Effector memory CD8-positive, alpha-beta T cell (primary cell): Measurements from ENCODE around the gene RNF31.

ENCODE experiments used
- ATAC-seq: fragments of 150-1000 bp; cut with Tn5 transposase; replicated peaks from 2 replicates; pipeline ENCODE4 v1.10.0; 2021; ENCODE audit warnings: mild to moderate bottlenecking, moderate library complexity
- DNase-seq, 3 experiments: peaks; one replicate each; pipeline ENCODE4 v3.0.0; 2021
- H3K27ac Mint-ChIP-seq, 2 donors: one replicate each; pipeline ENCODE4 v1.8.0; 2022; ENCODE audit warnings: mild to moderate bottlenecking in 2 of 2, mixed read lengths in 2 of 2, moderate library complexity in 2 of 2
- H3K27me3 Mint-ChIP-seq, 2 donors: one replicate each; pipeline ENCODE4 v1.8.0; 2022; ENCODE audit warnings: mixed read lengths in 2 of 2
- H3K36me3 Mint-ChIP-seq: one replicate; pipeline ENCODE4 v1.8.0; 2022; ENCODE audit warnings: mild to moderate bottlenecking, moderate library complexity, mixed read lengths; ENCODE audit not compliant: insufficient read depth
- H3K4me1 Mint-ChIP-seq, 2 donors: one replicate each; pipeline ENCODE4 v1.8.0; 2022; ENCODE audit warnings: low read depth in 2 of 2, mixed read lengths in 2 of 2
- H3K4me3 Mint-ChIP-seq, 2 donors: one replicate each; pipeline ENCODE4 v1.8.0; 2022; ENCODE audit warnings: mild to moderate bottlenecking in 2 of 2, mixed read lengths in 2 of 2, moderate library complexity in 2 of 2
- H3K9me3 Mint-ChIP-seq, 2 donors: one replicate each; pipeline ENCODE4 v1.8.0; 2022; ENCODE audit warnings: mixed read lengths in 2 of 2

Gene RNF31

DNA sequence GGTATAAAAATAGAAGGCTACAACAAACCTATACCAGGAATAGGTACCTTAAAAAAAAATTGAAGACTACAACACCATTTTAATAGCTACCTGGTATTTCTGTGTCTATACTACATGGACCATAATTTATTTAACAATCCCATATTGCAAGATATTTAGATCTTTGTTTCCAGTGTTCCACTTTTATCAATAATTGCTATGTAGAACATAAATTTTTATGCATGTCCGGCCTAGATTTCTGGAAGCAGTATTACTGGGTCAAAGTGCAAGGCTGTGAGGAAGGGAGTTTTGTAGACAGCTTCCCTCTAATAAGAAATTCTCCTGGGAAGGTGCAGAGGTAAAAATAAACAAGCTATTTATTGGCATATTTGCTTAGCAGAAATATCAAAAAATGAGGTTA is 36.8 kb upstream of the RNF31 start:
- peaks cover 14 to 16% of the 10 kb centered on the region in 2 donors for H3K4me1 Mint-ChIP-seq

GRCh38 chr14:24113379-24113800 is 33.9 kb upstream of the RNF31 start:
- Mint-ChIP-seq H3K36me3 (peaks cover 45% of the 10 kb centered on the region), H3K4me3 (peak overlapping the region; percentile 94 to 99), H3K9me3 (no peaks in the 10 kb centered on the region), H3K4me1 (peaks cover 26 to 27% of the 10 kb centered on the region in 2 donors), H3K27me3 (no peaks in the 10 kb centered on the region), H3K27ac (peak overlapping the region; percentile 99)
- no peak for ATAC-seq
- DNase-seq = no peak

More for the DNA sequence above, 36.8 kb upstream of the RNF31 start:
- H3K4me3 Mint-ChIP-seq = no peak overlapping the region
- no peak for DNase-seq
- H3K27me3 Mint-ChIP-seq = no peaks in the 10 kb centered on the region
- ATAC-seq = no peak
- H3K36me3 Mint-ChIP-seq = peaks cover 20% of the 10 kb centered on the region
- no peak overlapping the region for H3K27ac Mint-ChIP-seq
- no peaks in the 10 kb centered on the region for H3K9me3 Mint-ChIP-seq

- Mint-ChIP-seq H3K27me3 (no peaks in the 10 kb centered on the region), H3K36me3 (peaks cover 51% of the 10 kb centered on the region), H3K4me3 (peak overlapping the region; percentile 94 to 99), H3K4me1 (peaks cover 21 to 23% of the 10 kb centered on the region in 2 donors), H3K9me3 (no peaks in the 10 kb centered on the region), H3K27ac (peak overlapping the region; percentile 99)
- DNase-seq (peak in 2 of 3 experiments; percentile 70 to 73), ATAC-seq (peak; percentile 31)
Observed at GRCh38 chr14:24113801-24114531, 33.3 kb upstream of the RNF31 start.

GRCh38 chr14:24114532-24115421 is 32.5 kb upstream of the RNF31 start, which contains the start of the genes DCAF11 and NRL:
DCAF11 (plus strand) TSS chr14:24114777; CDS start chr14:24115595, 818 bp downstream.
NRL (minus strand) TSS chr14:24114949; CDS start chr14:24082848, 32,101 bp downstream.
- Mint-ChIP-seq H3K36me3 (peaks cover 59% of the 10 kb centered on the region), H3K4me3 (peak within 1 kb of the TSS; percentile 94 to 99), H3K4me1 (peaks cover 19 to 22% of the 10 kb centered on the region in 2 donors), H3K27ac (peak within 1 kb of the TSS; percentile 99), H3K9me3 (no peaks in the 10 kb centered on the region), H3K27me3 (no peaks in the 10 kb centered on the region)
- peak; percentile 82 for ATAC-seq
- peak; percentile 98 for DNase-seq

- Mint-ChIP-seq H3K4me3 (peak overlapping the region; percentile 94 to 99), H3K9me3 (no peaks in the 10 kb centered on the region), H3K27me3 (no peaks in the 10 kb centered on the region), H3K27ac (peak overlapping the region; percentile 99), H3K36me3 (peaks cover 65% of the 10 kb centered on the region), H3K4me1 (peaks cover 19 to 22% of the 10 kb centered on the region in 2 donors)
- ATAC-seq (no peak), DNase-seq (no peak)
Observed at GRCh38 chr14:24115422-24116127, 31.7 kb upstream of the RNF31 start.

DNA sequence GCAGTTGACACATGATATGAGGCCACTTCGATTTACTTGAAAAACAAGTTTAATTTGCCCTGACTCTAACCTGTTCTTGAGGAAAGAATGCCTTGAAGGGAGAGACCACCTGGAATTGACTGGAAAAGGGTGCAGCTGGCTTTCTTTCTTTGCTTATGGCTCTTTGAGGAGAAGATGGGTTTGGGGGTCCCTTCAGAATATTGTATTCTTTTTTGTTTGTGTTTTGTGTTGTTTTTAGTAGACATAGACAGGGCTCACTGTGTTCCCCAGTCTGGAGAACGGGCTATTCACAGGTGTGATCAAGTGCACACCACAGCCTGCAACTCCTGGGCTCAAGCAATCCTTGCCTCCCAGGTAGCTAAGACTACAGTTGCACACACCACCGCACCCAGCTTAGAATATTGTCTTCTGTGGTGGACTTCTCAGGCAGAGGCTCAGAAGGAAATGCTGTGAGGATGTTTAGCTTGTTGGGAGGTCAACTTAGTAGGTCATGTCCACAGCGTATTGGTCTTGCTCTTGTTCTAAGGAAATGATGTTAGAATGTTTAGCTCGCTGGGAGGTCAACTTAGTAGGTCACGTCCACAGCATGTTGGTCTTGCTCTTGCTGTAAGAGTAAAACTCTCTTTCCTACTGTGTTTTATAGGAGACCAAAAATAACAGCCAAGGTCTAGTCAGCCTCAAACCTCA is 31.0 kb upstream of the RNF31 start:
- peak overlapping the region; percentile 94 to 99 for H3K4me3 Mint-ChIP-seq
- peak overlapping the region; percentile 99 for H3K27ac Mint-ChIP-seq
- H3K9me3 Mint-ChIP-seq = no peaks in the 10 kb centered on the region
- no peaks in the 10 kb centered on the region for H3K27me3 Mint-ChIP-seq
- H3K36me3 Mint-ChIP-seq = peaks cover 72% of the 10 kb centered on the region
- DNase-seq (no peak), ATAC-seq (no peak)
- peaks cover 19 to 22% of the 10 kb centered on the region in 2 donors for H3K4me1 Mint-ChIP-seq

DNA sequence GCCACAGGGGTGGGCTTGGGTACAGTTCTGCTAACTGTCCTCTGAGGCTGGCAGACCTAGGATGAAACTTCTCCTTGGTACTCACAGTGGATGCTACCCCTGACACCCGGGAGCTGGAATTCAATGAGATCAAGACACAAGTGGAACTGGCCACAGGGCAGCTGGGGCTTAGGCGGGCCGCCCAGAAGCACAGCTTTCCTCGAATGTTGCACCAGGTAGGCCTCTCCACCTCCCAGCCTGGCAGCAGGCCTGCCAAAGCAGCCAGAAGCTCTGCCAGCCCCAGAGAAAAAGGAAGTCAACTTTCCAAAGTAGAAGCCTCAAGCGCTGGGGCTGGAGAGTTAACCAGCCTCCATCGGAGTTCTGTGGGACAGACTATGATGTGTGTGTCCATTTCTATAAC is 30.1 kb upstream of the RNF31 start:
- Mint-ChIP-seq H3K36me3 (peaks cover 81% of the 10 kb centered on the region), H3K4me3 (peak overlapping the region in 1 of 2 donors; percentile 1), H3K27me3 (no peaks in the 10 kb centered on the region), H3K9me3 (no peaks in the 10 kb centered on the region), H3K4me1 (peaks cover 19 to 22% of the 10 kb centered on the region in 2 donors), H3K27ac (no peak overlapping the region)
- ATAC-seq (no peak), DNase-seq (no peak)

DNA sequence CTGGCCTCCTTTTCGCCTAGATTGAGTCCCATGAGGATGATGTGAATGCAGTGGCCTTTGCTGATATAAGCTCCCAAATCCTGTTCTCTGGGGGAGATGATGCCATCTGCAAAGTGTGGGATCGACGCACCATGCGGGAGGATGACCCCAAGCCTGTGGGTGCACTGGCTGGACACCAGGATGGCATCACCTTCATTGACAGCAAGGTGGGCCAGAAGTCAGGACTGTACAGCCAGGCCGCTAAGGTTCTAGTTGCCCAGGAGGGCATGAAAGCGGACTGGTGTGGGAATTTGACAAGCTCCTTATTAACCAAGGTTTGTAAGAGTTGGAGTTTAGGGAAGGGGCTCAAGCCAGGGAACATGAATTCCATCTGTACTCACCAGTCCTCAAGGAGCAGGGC is 27.6 kb upstream of the RNF31 start:
- Mint-ChIP-seq H3K4me3 (no peak overlapping the region), H3K9me3 (no peaks in the 10 kb centered on the region), H3K27ac (peak overlapping the region in 1 of 2 donors; percentile 58), H3K4me1 (peaks cover 19 to 22% of the 10 kb centered on the region in 2 donors), H3K36me3 (peaks cover 91% of the 10 kb centered on the region), H3K27me3 (no peaks in the 10 kb centered on the region)
- ATAC-seq (no peak), DNase-seq (no peak)

DNA sequence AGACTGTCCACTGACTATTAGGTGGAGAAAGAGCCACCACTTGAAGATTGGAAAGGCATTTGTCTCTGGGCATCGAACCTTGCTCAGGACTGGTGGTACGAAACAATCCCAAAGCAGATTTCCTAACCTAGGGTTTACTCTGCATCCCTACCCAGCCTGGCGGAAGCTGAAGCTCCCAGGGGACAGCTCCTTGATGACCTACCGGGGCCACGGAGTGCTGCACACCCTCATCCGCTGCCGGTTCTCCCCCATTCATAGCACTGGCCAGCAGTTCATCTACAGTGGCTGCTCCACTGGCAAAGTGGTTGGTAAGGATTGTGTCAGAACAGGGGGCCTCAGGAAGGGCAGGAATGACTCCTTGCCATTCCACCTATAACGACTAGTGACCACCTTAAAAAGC is 26.1 kb upstream of the RNF31 start:
- no peaks in the 10 kb centered on the region for H3K27me3 Mint-ChIP-seq
- ATAC-seq (no peak), DNase-seq (no peak)
- peaks cover 7 to 9% of the 10 kb centered on the region in 2 donors for H3K4me1 Mint-ChIP-seq
- H3K36me3 Mint-ChIP-seq = peaks cover 85% of the 10 kb centered on the region
- H3K27ac Mint-ChIP-seq = no peak overlapping the region
- no peaks in the 10 kb centered on the region for H3K9me3 Mint-ChIP-seq
- no peak overlapping the region for H3K4me3 Mint-ChIP-seq

GRCh38 chr14:24122416-24122815 is 24.9 kb upstream of the RNF31 start:
- Mint-ChIP-seq H3K27ac (peak overlapping the region in 1 of 2 donors; percentile 61), H3K36me3 (peaks cover 73% of the 10 kb centered on the region), H3K27me3 (no peaks in the 10 kb centered on the region), H3K4me1 (peaks cover 0 to 3% of the 10 kb centered on the region in 2 donors), H3K4me3 (no peak overlapping the region), H3K9me3 (no peaks in the 10 kb centered on the region)
- no peak for DNase-seq
- no peak for ATAC-seq

GRCh38 chr14:24122898-24123297 is 24.4 kb upstream of the RNF31 start:
- Mint-ChIP-seq H3K9me3 (no peaks in the 10 kb centered on the region), H3K36me3 (peaks cover 68% of the 10 kb centered on the region), H3K4me1 (peaks cover 0 to 3% of the 10 kb centered on the region in 2 donors), H3K27ac (peak overlapping the region in 1 of 2 donors; percentile 61), H3K4me3 (no peak overlapping the region), H3K27me3 (no peaks in the 10 kb centered on the region)
- DNase-seq = no peak
- no peak for ATAC-seq

DNA sequence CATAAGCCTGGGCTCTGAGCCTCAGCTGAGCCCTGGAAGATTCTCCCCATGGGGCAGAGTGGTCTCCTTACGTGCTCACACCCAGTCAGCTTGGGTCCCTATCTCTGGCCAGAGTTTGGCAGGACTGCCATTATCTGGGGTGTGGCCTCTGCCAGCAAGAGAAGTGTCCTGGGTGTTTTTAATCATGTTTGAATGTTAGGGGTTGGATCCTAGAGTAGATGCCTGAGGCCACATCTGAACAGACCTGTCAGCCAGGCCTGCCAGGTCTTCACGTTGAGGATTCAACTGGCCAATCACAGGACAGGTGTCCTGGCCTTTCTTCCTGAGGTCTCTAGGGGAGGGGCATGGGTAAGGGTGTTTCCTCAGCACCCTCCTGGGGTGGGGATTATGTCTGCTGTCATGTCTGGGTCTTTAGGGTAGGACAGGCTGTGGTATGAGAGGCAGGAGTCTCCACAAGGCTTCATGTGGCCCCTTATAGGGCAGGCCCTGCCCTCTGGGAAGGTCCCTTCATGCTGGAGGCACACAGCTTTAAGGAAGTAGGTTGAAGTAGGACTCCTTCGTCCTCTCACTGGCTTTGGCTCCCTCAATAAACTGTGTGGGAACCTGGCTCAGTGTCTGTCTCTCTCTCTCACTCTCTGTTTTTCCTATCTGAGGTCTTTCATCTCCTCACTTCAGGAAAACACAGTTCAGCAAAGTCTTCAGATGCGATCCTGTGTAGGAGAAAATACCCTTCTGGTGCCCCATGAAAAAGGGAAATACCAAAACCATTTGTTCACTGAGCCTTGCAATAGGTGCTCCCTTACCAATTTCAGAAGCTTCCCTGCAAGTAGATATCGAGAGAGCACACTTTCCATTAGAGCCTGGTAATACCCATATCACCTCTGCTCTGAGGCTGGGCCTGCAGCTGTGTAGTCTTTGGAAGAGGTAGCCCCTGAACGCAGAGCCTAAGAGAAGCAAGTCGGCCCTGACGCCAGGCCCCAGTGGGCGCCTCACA is 23.6 kb upstream of the RNF31 start:
- Mint-ChIP-seq H3K4me1 (no peaks in the 10 kb centered on the region), H3K36me3 (peaks cover 61% of the 10 kb centered on the region), H3K27ac (peak overlapping the region in 1 of 2 donors; percentile 51), H3K9me3 (no peaks in the 10 kb centered on the region), H3K4me3 (no peak overlapping the region), H3K27me3 (no peaks in the 10 kb centered on the region)
- ATAC-seq (no peak), DNase-seq (no peak)
